Body of pancreas (tissue), 4 donors: ENCODE data around the gene MATN4. TPM values are rescaled to one million over a fixed set of nuclear protein-coding genes. Genes with fewer than 3 reads are reported as not detected.

Source experiments
- ATAC-seq: fragments of 150-250 bp; one replicate; pipeline ENCODE4 v1.9.1; 2016
- DNase-seq, 4 donors: peaks; one replicate each; pipeline ENCODE4 v3.0.0-alpha.2; 2019
- H3K27ac ChIP-seq, 4 donors: fragments of 200-600 bp; sonication (generic); 1 replicate in 3 of 4; 2 replicates in 1 of 4; pipeline versions ENCODE4 v1.5.1 to v1.6.1; 2016 to 2019; ENCODE audit warnings: mild to moderate bottlenecking in 1 of 4, mixed read lengths in 1 of 4, moderate library complexity in 1 of 4
- H3K27me3 ChIP-seq, 2 donors: fragments of 200-600 bp; sonication (generic); one replicate each; pipeline ENCODE4 v1.6.0; 2016; ENCODE audit warnings: mild to moderate bottlenecking in 1 of 2
- H3K36me3 ChIP-seq, 2 donors: fragments of 200-600 bp; sonication (generic); replicated peaks in 1 of 2; 2 replicates each; pipeline ENCODE4 v1.5.1; 2016; ENCODE audit warnings: low read depth in 2 of 2; ENCODE audit not compliant: insufficient read depth in 1 of 2
- H3K4me1 ChIP-seq: fragments of 200-600 bp; sonication (generic); one replicate; pipeline ENCODE4 v1.6.0; 2016
- H3K4me3 ChIP-seq, 2 donors: fragments of 200-600 bp; sonication (generic); 1 replicate in 1 of 2; 2 replicates in 1 of 2; pipeline ENCODE4 v1.5.1; 2016 to 2019
- H3K9me3 ChIP-seq, 3 donors: fragments of 200-600 bp; sonication (generic); 1 replicate in 2 of 3; 2 replicates in 1 of 3; pipeline ENCODE4 v1.5.1; 2016
- POLR2A ChIP-seq, 3 donors: fragments of 450-650 bp; IDR thresholded peaks; one replicate each; pipeline ENCODE4 v1.6.1; 2016; ENCODE audit warnings: antibody characterized with exemption in 3 of 3, mild to moderate bottlenecking in 2 of 3
- WGBS, 2 donors: methylation state at CpG; one replicate each; pipeline ENCODE4 v1.1.5; 2017; 5-methylcytosine and 5-hydroxymethylcytosine counted together
- intact Hi-C: fragments of 100-400 bp; cut with DNase I; formaldehyde crosslinking; loops from one replicate; pipeline ENCODE4 v1.15.1; 2023
- total RNA-seq, 2 donors: library from RNA; depleted of rRNA; stranded (reverse); fragments of >200 nt; gene quantifications; one replicate each; pipeline ENCODE4 v1.1.0, GENCODE V29; 2016
- TF ChIP-seq, protein P1 (sequence below), 7 experiments: fragments of 450-650 bp in 4 of 7; fragments of 200-600 bp in 3 of 7; sonication (generic) in 3 of 7; IDR thresholded peaks; one replicate each; pipeline ENCODE4 v1.5.1; 2016 to 2019; ENCODE audit warnings: antibody characterized with exemption in 7 of 7

MATN4 gene
- total RNA-seq, 2 donors from 2014 or later: 4.9 to 5.3 TPM

DNA sequence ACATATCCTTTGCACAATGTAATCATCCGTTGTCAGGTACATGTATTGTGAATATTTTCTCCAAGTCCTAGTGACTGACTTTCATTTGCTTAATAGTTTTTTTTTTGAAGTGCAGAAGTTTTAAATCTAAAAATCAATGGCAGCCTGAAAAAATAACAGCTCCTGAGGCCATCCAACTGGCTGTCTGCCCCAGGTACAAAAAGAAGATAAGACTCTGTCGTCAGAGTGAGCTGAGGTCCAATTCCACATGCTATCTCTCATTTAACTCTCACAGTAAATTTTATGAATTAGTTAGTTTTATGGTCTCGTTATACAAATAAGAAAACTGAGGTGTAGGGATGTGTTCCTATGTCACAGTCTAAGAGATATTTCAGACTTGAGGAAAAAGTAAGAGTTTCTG is 32.8 kb downstream of the MATN4 start:
- DNase-seq (peak in 2 of 4 donors; percentile 35 to 46), ATAC-seq (no peak)
- no peaks in the 10 kb centered on the region for H3K4me1 ChIP-seq
- no peak for TF ChIP-seq POLR2A (IDR thresholded peaks at IDR 0.05)
- TF ChIP-seq, protein P1, sequence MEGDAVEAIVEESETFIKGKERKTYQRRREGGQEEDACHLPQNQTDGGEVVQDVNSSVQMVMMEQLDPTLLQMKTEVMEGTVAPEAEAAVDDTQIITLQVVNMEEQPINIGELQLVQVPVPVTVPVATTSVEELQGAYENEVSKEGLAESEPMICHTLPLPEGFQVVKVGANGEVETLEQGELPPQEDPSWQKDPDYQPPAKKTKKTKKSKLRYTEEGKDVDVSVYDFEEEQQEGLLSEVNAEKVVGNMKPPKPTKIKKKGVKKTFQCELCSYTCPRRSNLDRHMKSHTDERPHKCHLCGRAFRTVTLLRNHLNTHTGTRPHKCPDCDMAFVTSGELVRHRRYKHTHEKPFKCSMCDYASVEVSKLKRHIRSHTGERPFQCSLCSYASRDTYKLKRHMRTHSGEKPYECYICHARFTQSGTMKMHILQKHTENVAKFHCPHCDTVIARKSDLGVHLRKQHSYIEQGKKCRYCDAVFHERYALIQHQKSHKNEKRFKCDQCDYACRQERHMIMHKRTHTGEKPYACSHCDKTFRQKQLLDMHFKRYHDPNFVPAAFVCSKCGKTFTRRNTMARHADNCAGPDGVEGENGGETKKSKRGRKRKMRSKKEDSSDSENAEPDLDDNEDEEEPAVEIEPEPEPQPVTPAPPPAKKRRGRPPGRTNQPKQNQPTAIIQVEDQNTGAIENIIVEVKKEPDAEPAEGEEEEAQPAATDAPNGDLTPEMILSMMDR (IDR thresholded peaks at IDR 0.05): no peak
- 22 to 23% methylated on average over 3 of the region's 3 CpGs for WGBS, 2 donors
- no peaks in the 10 kb centered on the region for H3K9me3 ChIP-seq
- H3K36me3 ChIP-seq: no peaks in the 10 kb centered on the region
- no peak overlapping the region for H3K27ac ChIP-seq
- H3K4me3 ChIP-seq: no peak overlapping the region
- intact Hi-C loops: no loop called here
- H3K27me3 ChIP-seq: no peaks in the 10 kb centered on the region

DNA sequence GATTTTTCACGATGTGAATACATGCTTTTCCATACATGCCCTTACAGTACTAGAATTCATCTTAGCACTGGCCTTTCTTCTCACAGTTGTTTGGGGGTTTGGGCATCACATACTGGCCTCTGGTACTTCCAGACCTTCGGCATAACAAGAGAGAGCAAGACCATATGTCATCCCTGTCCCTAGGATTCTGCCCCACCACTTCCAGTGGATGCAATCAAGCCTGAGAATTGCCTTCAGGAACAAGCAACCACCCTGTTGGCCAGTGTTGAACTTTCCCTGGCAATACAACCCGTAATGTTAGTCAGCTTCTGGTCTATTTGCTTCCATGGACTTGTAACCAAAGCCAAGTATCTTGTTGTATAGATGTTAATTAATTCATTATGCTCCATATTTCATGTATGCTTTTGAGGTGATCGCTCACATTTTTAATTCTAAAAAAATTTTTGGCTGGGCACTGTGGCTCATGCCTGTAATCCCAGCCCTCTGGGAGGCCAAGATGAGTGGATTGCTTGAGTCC is 38.3 kb downstream of the MATN4 start:
- Histone ChIP-seq H3K9me3 (no peaks in the 10 kb centered on the region), H3K4me1 (no peaks in the 10 kb centered on the region), H3K4me3 (no peak overlapping the region), H3K27ac (no peak overlapping the region), H3K27me3 (no peaks in the 10 kb centered on the region), H3K36me3 (no peaks in the 10 kb centered on the region)
- TF ChIP-seq, protein P1 (IDR thresholded peaks at IDR 0.05): no peak
- TF ChIP-seq POLR2A (IDR thresholded peaks at IDR 0.05): no peak
- intact Hi-C loops: no loop called here
- 85 to 88% methylated on average over 4 of the region's 4 CpGs for WGBS, 2 donors
- DNase-seq: no peak
- ATAC-seq: no peak

DNA sequence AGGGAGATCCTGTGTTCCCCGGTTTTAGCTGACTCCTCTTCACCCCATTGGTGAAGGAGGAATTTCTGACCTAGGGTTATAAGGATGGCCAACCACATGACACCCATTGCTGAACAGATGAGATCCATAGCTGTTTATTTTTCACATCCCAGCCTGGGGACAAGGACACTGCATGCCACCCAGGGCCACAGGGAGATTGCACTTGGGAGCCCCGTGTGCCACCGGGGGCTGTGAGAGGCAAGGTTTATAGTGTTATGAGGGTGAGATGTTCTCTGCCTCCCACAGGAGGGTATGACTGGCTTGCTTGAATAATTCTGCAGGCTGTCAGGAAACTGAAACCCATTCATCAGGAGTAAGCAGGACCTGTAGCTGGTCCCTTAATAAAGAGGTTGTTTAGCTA is 39.0 kb downstream of the MATN4 start:
- Histone ChIP-seq H3K27ac (no peak overlapping the region), H3K4me3 (no peak overlapping the region), H3K9me3 (no peaks in the 10 kb centered on the region), H3K27me3 (no peaks in the 10 kb centered on the region), H3K4me1 (no peaks in the 10 kb centered on the region), H3K36me3 (no peaks in the 10 kb centered on the region)
- DNase-seq (no peak), ATAC-seq (no peak)
- intact Hi-C loops: no loop called here
- TF ChIP-seq, protein P1 (IDR thresholded peaks at IDR 0.05): no peak
- TF ChIP-seq POLR2A (IDR thresholded peaks at IDR 0.05): no peak
- WGBS, 2 donors: 62 to 67% methylated on average over 3 of the region's 3 CpGs

DNA sequence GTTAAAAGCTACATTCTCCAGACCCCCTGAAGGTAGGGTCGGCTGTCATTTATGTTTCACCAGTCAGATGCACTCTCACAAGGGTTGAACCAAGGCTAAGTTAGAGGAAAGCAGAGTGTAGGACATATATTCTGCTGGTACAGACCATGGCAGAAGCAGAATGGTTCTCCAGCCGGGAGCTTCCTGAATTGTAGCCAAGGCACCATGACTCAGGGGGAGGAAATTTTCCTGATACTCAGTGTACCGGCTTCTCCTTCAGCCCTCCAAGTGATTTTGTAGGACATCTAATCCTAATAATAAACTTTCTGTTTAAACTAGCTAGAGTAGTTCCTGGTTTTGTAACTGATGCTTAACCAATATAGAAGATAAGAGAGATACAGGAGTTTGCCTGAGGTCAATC is 39.6 kb downstream of the MATN4 start:
- H3K4me3 ChIP-seq: no peak overlapping the region
- H3K27me3 ChIP-seq: no peaks in the 10 kb centered on the region
- H3K9me3 ChIP-seq: no peaks in the 10 kb centered on the region
- WGBS, 2 donors: 62 to 72% methylated on average over 3 of the region's 3 CpGs
- DNase-seq (no peak), ATAC-seq (no peak)
- no peak overlapping the region for H3K27ac ChIP-seq
- H3K36me3 ChIP-seq: no peaks in the 10 kb centered on the region
- intact Hi-C loops: no loop called here
- no peaks in the 10 kb centered on the region for H3K4me1 ChIP-seq
- no peak for TF ChIP-seq POLR2A (IDR thresholded peaks at IDR 0.05)
- TF ChIP-seq, protein P1 (IDR thresholded peaks at IDR 0.05): no peak

DNA sequence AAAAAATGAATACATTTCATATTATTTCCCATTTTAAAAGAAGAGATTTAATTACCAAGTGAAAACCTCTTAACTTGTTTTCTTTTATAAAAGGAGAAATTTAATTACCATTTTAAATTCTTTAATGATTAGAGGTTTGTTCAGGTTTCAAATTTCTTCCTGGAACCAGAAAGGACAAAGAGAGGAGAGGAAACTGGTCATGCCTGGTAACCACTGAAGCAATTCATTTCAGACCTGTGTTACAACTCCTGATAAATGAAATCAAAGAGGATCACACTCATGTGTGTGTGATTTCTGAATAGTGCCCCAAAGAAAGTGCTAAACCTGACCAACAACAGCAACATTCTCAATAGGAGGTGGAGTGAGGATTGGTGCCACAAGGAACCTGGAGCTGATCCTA is 41.1 kb downstream of the MATN4 start:
- Histone ChIP-seq H3K27me3 (no peaks in the 10 kb centered on the region), H3K36me3 (no peaks in the 10 kb centered on the region), H3K27ac (no peak overlapping the region), H3K4me1 (no peaks in the 10 kb centered on the region), H3K4me3 (no peak overlapping the region), H3K9me3 (no peaks in the 10 kb centered on the region)
- intact Hi-C loops: no loop called here
- DNase-seq (no peak), ATAC-seq (no peak)
- TF ChIP-seq POLR2A (IDR thresholded peaks at IDR 0.05): no peak
- TF ChIP-seq, protein P1 (IDR thresholded peaks at IDR 0.05): no peak
